Esophagus muscularis mucosa (tissue), 4 donors: ENCODE results near the gene SLC6A8.

Experiments
- EP300 ChIP-seq: sonication (generic); formaldehyde crosslinking; IDR thresholded peaks from one replicate; pipeline ENCODE4 v1.6.1; 2017; ENCODE audit warnings: antibody characterized with exemption
- POLR2A ChIP-seq: fragments of 450-650 bp; IDR thresholded peaks from one replicate; pipeline ENCODE4 v1.6.1; 2017; ENCODE audit warnings: antibody characterized with exemption, moderate library complexity, mild to moderate bottlenecking, low read depth
- POLR2AphosphoS5 ChIP-seq, 2 donors: sonication (generic); formaldehyde crosslinking; IDR thresholded peaks; one replicate each; pipeline ENCODE4 v1.6.1; 2017; ENCODE audit warnings: antibody characterized with exemption in 2 of 2
- TF ChIP-seq, protein P1 (sequence below), 3 experiments: fragments of 200-600 bp in 2 of 3; fragments of 450-650 bp in 1 of 3; sonication (generic) in 2 of 3; IDR thresholded peaks; one replicate each; pipeline ENCODE4 v1.5.1; 2017 to 2019; ENCODE audit warnings: antibody characterized with exemption in 3 of 3, mild to moderate bottlenecking in 2 of 3, moderate library complexity in 1 of 3

DNA sequence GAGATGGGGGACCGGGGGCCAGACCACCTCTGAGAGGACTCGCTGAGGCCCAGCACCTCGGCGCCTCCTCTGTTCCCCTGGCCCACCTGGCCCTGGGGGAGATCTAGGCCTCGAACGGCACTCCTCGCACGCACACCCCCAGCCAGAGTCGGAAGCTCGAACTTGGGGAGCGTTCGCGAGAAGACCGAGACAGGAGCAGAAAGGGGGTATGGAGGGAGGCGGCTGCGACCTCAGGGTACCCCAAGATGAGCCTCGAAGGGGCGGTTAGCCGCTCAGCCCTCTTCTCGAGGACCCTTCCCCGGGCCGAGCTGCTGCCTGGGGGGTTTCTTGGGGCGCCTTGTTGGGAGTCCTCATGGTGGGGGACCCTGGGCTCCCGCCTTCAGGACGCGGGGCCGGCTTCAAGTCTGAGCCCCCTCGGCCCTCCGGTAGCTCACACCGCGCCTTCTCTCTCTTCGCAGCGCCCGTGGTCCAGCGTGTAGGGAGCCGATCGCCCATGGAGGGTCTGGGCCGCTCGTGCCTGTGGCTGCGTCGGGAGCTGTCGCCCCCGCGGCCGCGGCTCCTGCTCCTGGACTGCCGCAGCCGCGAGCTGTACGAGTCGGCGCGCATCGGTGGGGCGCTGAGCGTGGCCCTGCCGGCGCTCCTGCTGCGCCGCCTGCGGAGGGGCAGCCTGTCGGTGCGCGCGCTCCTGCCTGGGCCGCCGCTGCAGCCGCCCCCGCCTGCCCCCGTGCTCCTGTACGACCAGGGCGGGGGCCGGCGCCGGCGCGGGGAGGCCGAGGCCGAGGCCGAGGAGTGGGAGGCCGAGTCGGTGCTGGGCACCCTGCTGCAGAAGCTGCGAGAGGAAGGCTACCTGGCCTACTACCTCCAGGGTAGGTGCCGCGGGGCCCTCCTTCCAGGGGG, 40.0 kb upstream of the SLC6A8 start:
- TF ChIP-seq, protein P1, sequence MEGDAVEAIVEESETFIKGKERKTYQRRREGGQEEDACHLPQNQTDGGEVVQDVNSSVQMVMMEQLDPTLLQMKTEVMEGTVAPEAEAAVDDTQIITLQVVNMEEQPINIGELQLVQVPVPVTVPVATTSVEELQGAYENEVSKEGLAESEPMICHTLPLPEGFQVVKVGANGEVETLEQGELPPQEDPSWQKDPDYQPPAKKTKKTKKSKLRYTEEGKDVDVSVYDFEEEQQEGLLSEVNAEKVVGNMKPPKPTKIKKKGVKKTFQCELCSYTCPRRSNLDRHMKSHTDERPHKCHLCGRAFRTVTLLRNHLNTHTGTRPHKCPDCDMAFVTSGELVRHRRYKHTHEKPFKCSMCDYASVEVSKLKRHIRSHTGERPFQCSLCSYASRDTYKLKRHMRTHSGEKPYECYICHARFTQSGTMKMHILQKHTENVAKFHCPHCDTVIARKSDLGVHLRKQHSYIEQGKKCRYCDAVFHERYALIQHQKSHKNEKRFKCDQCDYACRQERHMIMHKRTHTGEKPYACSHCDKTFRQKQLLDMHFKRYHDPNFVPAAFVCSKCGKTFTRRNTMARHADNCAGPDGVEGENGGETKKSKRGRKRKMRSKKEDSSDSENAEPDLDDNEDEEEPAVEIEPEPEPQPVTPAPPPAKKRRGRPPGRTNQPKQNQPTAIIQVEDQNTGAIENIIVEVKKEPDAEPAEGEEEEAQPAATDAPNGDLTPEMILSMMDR (IDR thresholded peaks at IDR 0.05): no peak
- no peak for TF ChIP-seq POLR2A
- TF ChIP-seq EP300: no peak
- no peak for TF ChIP-seq POLR2AphosphoS5 (IDR thresholded peaks at IDR 0.05)
